ENCODE measurements around the gene NHLH1. TPM values are rescaled to one million over a fixed set of nuclear protein-coding genes. Genes with fewer than 3 reads are reported as not detected.

NHLH1 gene
- total and polyA plus RNA-seq, 2 of the 13 experiments (the other 11 are each of a cell fraction or from before 2014, with no cell fraction given), result 0.11 to 0.57 TPM

DNA sequence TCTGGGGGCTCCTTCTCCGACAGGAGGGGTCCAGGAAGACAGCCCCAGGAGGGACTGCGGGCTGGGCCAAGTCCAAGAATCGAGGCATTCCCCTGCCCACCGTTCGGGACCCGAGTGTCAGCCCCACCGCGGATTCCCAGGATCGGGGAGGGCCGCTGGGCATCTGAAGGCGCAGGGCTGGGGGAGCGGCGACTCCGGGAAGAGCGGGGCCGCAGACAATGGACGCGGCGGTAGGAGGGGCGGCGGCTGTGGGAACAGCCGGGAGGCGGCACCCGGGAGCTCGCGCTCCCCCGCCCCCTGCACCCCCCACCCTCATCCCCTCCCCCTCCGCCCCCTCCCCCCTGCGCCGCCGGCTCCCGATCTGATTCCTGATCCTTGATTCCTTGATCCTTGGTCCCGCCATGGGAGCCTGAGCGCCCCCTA is 33.4 kb downstream of the NHLH1 start, which contains the start of gene VANGL2:
Gene VANGL2 (plus strand): TSS at position 342 of the 423 bp plus-strand sequence. CDS start 15,274 bp downstream, outside the sequence.
- no peak within 1 kb of the TSS for H2AFZ ChIP-seq (ENCODE audit: low read length)
- ChIA-PET CTCF (ENCODE audit: low intra/inter-chr PET ratio, low total read pairs) (no interaction called here), POLR2A (no interaction called here)
- intact Hi-C loops (cut with micrococcal nuclease; ENCODE audit: unreplicated experiment), result no loop called here
- no TSS peak for BruUV-seq (replicated peaks)
- H3K27ac ChIP-seq (ENCODE audit: extremely low read length, insufficient read depth, low read length), result no peak within 1 kb of the TSS
- no peaks in the 10 kb centered on the region for H3K36me3 ChIP-seq (replicated peaks in 1 of 2; ENCODE audit: control insufficient read depth in 1 of 2, insufficient read depth in 2 of 2, low read length in 2 of 2)
- ATAC-seq (peak; percentile 54), FAIRE-seq (no peak), DNase-seq (ENCODE audit: low spot score) (no peak)
- peak within 1 kb of the TSS; percentile 47 to 65 (median 47) for H3K4me3 ChIP-seq (replicated peaks in 1 of 3; ENCODE audit: insufficient read depth in 1 of 3, low read depth in 2 of 3, low read length in 3 of 3)
- WGBS (ENCODE audit: low lambda C conversion rate), result 3% methylated on average over 5 of the region's 34 CpGs
- no peak within 1 kb of the TSS for H3K9ac ChIP-seq (ENCODE audit: insufficient read depth, low read depth, low read length)
- peak within 1 kb of the TSS; percentile 74 for H3K4me2 ChIP-seq (ENCODE audit: low read depth, low read length)
- in situ Hi-C loops (cut with HindIII; ENCODE audit: extremely low pct_ligation_motif_present, low pct_unique_long_range_greater_than_20kb), result no loop called here
- H4K20me1 ChIP-seq (ENCODE audit: insufficient read depth, low read length), result no peaks in the 10 kb centered on the region
- H3K27me3 ChIP-seq (ENCODE audit: control insufficient read depth in 1 of 2, insufficient read depth in 2 of 2, low read length in 2 of 2), result peaks cover 13 to 62% of the 10 kb centered on the region in 2 experiments
- H3K9me3 ChIP-seq (ENCODE audit: low read length), result no peaks in the 10 kb centered on the region
- no peaks in the 10 kb centered on the region for H3K79me2 ChIP-seq (ENCODE audit: insufficient read depth, low read length)
- H3K4me1 ChIP-seq (ENCODE audit: insufficient read depth, low read length), result peaks cover 7% of the 10 kb centered on the region; the same call in 1 of the 2 replicates
- TF ChIP-seq YY1 (IDR thresholded peaks at IDR 0.05; ENCODE audit: insufficient read depth, insufficient replicate concordance, low read depth, low read length) (peak; percentile 41), EP300 (IDR thresholded peaks at IDR 0.05; ENCODE audit: low read depth in 2 of 2, low read length in 2 of 2) (peak in 1 of 2 experiments; percentile 99; a peak in 2 of 4 replicates), EP300 (CRISPR knock-in tag; IDR thresholded peaks at IDR 0.05; ENCODE audit: borderline replicate concordance) (no peak), ZNF768 (CRISPR knock-in tag; IDR thresholded peaks at IDR 0.05) (peak; percentile 28; the same call in 1 of the 2 replicates), ZNF674 (CRISPR knock-in tag; IDR thresholded peaks at IDR 0.05; ENCODE audit: low read depth) (no peak), SP1 (IDR thresholded peaks at IDR 0.05) (no peak), SP1 (CRISPR knock-in tag; IDR thresholded peaks at IDR 0.05) (0 out of 2 replicates have a peak, but pooled peaks have one; percentile 16), SOX5 (CRISPR knock-in tag; IDR thresholded peaks at IDR 0.05; ENCODE audit: borderline replicate concordance) (peak; percentile 33; the same call in 1 of the 2 replicates), XRCC5 (optimal IDR thresholded peaks at IDR 0.05; ENCODE audit: low read length) (peak; percentile 53), RFXANK (CRISPR knock-in tag; IDR thresholded peaks at IDR 0.05) (no peak), GABPB1 (CRISPR knock-in tag; IDR thresholded peaks at IDR 0.05) (peak; percentile 43; the same call in 1 of the 2 replicates), PCBP1 (IDR thresholded peaks at IDR 0.05; ENCODE audit: borderline replicate concordance, low read depth, low read length) (peak; percentile 86; the same call in 1 of the 2 replicates), HHEX (CRISPR knock-in tag; IDR thresholded peaks at IDR 0.05) (no peak), RXRB (CRISPR knock-in tag; IDR thresholded peaks at IDR 0.05; ENCODE audit: borderline replicate concordance) (no peak), SIX1 (CRISPR knock-in tag; IDR thresholded peaks at IDR 0.05; ENCODE audit: borderline replicate concordance) (no peak)
- TF ChIP-seq, protein P1, sequence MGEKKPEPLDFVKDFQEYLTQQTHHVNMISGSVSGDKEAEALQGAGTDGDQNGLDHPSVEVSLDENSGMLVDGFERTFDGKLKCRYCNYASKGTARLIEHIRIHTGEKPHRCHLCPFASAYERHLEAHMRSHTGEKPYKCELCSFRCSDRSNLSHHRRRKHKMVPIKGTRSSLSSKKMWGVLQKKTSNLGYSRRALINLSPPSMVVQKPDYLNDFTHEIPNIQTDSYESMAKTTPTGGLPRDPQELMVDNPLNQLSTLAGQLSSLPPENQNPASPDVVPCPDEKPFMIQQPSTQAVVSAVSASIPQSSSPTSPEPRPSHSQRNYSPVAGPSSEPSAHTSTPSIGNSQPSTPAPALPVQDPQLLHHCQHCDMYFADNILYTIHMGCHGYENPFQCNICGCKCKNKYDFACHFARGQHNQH (CRISPR knock-in tag; IDR thresholded peaks at IDR 0.05), result no peak
- TF ChIP-seq, protein P2, sequence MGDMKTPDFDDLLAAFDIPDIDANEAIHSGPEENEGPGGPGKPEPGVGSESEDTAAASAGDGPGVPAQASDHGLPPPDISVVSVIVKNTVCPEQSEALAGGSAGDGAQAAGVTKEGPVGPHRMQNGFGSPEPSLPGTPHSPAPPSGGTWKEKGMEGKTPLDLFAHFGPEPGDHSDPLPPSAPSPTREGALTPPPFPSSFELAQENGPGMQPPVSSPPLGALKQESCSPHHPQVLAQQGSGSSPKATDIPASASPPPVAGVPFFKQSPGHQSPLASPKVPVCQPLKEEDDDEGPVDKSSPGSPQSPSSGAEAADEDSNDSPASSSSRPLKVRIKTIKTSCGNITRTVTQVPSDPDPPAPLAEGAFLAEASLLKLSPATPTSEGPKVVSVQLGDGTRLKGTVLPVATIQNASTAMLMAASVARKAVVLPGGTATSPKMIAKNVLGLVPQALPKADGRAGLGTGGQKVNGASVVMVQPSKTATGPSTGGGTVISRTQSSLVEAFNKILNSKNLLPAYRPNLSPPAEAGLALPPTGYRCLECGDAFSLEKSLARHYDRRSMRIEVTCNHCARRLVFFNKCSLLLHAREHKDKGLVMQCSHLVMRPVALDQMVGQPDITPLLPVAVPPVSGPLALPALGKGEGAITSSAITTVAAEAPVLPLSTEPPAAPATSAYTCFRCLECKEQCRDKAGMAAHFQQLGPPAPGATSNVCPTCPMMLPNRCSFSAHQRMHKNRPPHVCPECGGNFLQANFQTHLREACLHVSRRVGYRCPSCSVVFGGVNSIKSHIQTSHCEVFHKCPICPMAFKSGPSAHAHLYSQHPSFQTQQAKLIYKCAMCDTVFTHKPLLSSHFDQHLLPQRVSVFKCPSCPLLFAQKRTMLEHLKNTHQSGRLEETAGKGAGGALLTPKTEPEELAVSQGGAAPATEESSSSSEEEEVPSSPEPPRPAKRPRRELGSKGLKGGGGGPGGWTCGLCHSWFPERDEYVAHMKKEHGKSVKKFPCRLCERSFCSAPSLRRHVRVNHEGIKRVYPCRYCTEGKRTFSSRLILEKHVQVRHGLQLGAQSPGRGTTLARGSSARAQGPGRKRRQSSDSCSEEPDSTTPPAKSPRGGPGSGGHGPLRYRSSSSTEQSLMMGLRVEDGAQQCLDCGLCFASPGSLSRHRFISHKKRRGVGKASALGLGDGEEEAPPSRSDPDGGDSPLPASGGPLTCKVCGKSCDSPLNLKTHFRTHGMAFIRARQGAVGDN (CRISPR knock-in tag; IDR thresholded peaks at IDR 0.05), result 0 out of 2 replicates have a peak, but pooled peaks have one; percentile 14
- TF ChIP-seq, protein P3, sequence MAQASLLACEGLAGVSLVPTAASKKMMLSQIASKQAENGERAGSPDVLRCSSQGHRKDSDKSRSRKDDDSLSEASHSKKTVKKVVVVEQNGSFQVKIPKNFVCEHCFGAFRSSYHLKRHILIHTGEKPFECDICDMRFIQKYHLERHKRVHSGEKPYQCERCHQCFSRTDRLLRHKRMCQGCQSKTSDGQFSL (CRISPR knock-in tag; IDR thresholded peaks at IDR 0.05), result peak; percentile 69
- TF ChIP-seq, protein P4, sequence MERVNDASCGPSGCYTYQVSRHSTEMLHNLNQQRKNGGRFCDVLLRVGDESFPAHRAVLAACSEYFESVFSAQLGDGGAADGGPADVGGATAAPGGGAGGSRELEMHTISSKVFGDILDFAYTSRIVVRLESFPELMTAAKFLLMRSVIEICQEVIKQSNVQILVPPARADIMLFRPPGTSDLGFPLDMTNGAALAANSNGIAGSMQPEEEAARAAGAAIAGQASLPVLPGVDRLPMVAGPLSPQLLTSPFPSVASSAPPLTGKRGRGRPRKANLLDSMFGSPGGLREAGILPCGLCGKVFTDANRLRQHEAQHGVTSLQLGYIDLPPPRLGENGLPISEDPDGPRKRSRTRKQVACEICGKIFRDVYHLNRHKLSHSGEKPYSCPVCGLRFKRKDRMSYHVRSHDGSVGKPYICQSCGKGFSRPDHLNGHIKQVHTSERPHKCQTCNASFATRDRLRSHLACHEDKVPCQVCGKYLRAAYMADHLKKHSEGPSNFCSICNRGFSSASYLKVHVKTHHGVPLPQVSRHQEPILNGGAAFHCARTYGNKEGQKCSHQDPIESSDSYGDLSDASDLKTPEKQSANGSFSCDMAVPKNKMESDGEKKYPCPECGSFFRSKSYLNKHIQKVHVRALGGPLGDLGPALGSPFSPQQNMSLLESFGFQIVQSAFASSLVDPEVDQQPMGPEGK (CRISPR knock-in tag; IDR thresholded peaks at IDR 0.05), result peak; percentile 30; the same call in 1 of the 2 replicates
